Cardiac muscle cell (in vitro differentiated cells and primary cell): Measurements from ENCODE around the gene SMAD9. TPM values are rescaled to one million over a fixed set of nuclear protein-coding genes. Genes with fewer than 3 reads are reported as not detected.

Experiments used
- DNase-seq, 2 donors: peaks; one replicate each; pipeline versions ENCODE4 v3.0.0 to v3.0.0-alpha.2; 2010 to 2017; ENCODE audit warnings: low read depth in 1 of 2, low spot score in 1 of 2
- H3K27ac ChIP-seq: fragments of 200-600 bp; sonication (generic); 2 replicates; pipeline ENCODE4 v1.5.1; 2016
- H3K27me3 ChIP-seq: fragments of 200-600 bp; sonication (generic); 2 replicates; pipeline ENCODE4 v1.6.0; 2016; ENCODE audit warnings: control low read depth
- H3K36me3 ChIP-seq: fragments of 200-600 bp; sonication (generic); 2 replicates; pipeline ENCODE4 v1.5.1; 2016; ENCODE audit warnings: control low read depth
- H3K4me1 ChIP-seq: fragments of 200-600 bp; sonication (generic); 2 replicates; pipeline ENCODE4 v1.8.1; 2017; ENCODE audit warnings: low read depth, mild to moderate bottlenecking, mixed run types
- H3K4me3 ChIP-seq: fragments of 200-600 bp; sonication (generic); 2 replicates; pipeline ENCODE4 v1.5.1; 2016; ENCODE audit warnings: mild to moderate bottlenecking
- H3K9me3 ChIP-seq: fragments of 200-600 bp; sonication (generic); 2 replicates; pipeline ENCODE4 v1.5.1; 2017; ENCODE audit warnings: low read depth, mild to moderate bottlenecking, control low read depth
- CTCF ChIP-seq: IDR thresholded peaks from 2 replicates; pipeline ENCODE4 v1.5.1; 2012; ENCODE audit warnings: low read depth, mild to moderate bottlenecking, low read length
- polyA plus RNA-seq: library from polyadenylated mRNA; unstranded; fragments of >200 nt; fragmentation: Nextera tagmentation; extraction: Ambion mirVana; gene quantifications from 2 replicates; pipeline ENCODE4 v1.2.1, GENCODE V29; 2016
- total RNA-seq: library from RNA; depleted of rRNA; stranded (reverse); fragments of >200 nt; gene quantifications from 2 replicates; pipeline ENCODE4 v1.2.3, GENCODE V29; 2016

SMAD9 gene
- total and polyA plus RNA-seq, 2 experiments from 2014 or later, result 24.5 to 57.9 TPM

GRCh38 chr13:36912369-36912768 is 7.7 kb downstream of the SMAD9 start:
- peaks cover 52% of the 10 kb centered on the region for H3K4me1 ChIP-seq
- no peaks in the 10 kb centered on the region for H3K9me3 ChIP-seq
- H3K36me3 ChIP-seq, result no peaks in the 10 kb centered on the region
- no peak for TF ChIP-seq CTCF
- DNase-seq, result no peak
- no peak overlapping the region for H3K4me3 ChIP-seq
- no peaks in the 10 kb centered on the region for H3K27me3 ChIP-seq
- no peak overlapping the region for H3K27ac ChIP-seq

- Histone ChIP-seq H3K4me1 (peaks cover 33% of the 10 kb centered on the region), H3K27me3 (no peaks in the 10 kb centered on the region), H3K4me3 (no peak overlapping the region), H3K27ac (no peak overlapping the region), H3K36me3 (no peaks in the 10 kb centered on the region), H3K9me3 (no peaks in the 10 kb centered on the region)
- no peak for DNase-seq
- TF ChIP-seq CTCF, result no peak
These were observed 9.5 kb downstream of the SMAD9 start for GRCh38 chr13:36910545-36910944.

- no peak for DNase-seq
- Histone ChIP-seq H3K9me3 (no peaks in the 10 kb centered on the region), H3K27me3 (no peaks in the 10 kb centered on the region), H3K27ac (peak overlapping the region; percentile 12), H3K4me3 (no peak overlapping the region), H3K36me3 (no peaks in the 10 kb centered on the region), H3K4me1 (peaks cover 11% of the 10 kb centered on the region)
- TF ChIP-seq CTCF, result no peak
These were observed 12.2 kb downstream of the SMAD9 start for GRCh38 chr13:36907821-36908220.

GRCh38 chr13:36907266-36907665 is 12.8 kb downstream of the SMAD9 start:
- no peak for TF ChIP-seq CTCF
- H3K4me1 ChIP-seq, result peaks cover 6% of the 10 kb centered on the region
- DNase-seq, result no peak
- H3K27me3 ChIP-seq, result no peaks in the 10 kb centered on the region
- no peak overlapping the region for H3K4me3 ChIP-seq
- no peaks in the 10 kb centered on the region for H3K9me3 ChIP-seq
- no peaks in the 10 kb centered on the region for H3K36me3 ChIP-seq
- H3K27ac ChIP-seq, result no peak overlapping the region

GRCh38 chr13:36905944-36906343 is 14.1 kb downstream of the SMAD9 start:
- no peak for TF ChIP-seq CTCF

More at GRCh38 chr13:36905944-36906343, 14.1 kb downstream of the SMAD9 start:
- no peaks in the 10 kb centered on the region for H3K36me3 ChIP-seq
- no peak overlapping the region for H3K4me3 ChIP-seq
- H3K9me3 ChIP-seq, result no peaks in the 10 kb centered on the region
- H3K27me3 ChIP-seq, result no peaks in the 10 kb centered on the region
- H3K4me1 ChIP-seq, result peaks cover 5% of the 10 kb centered on the region
- no peak overlapping the region for H3K27ac ChIP-seq
- DNase-seq, result no peak
